Cardiac fibroblast (primary cell): ENCODE data around the gene PRLR.

ENCODE experiments used
- DNase-seq, 2 donors: peaks; one replicate each; pipeline versions ENCODE4 v3.0.0 to v3.0.0-alpha.2; 2010; ENCODE audit warnings: low read depth in 2 of 2
- H3K4me3 ChIP-seq, 2 donors: replicated peaks in 1 of 2; 1 replicate in 1 of 2; 2 replicates in 1 of 2; pipeline ENCODE4 v1.5.1; 2011; ENCODE audit warnings: low read depth in 2 of 2, low read length in 2 of 2, mild to moderate bottlenecking in 2 of 2, moderate library complexity in 1 of 2
- CTCF ChIP-seq: IDR thresholded peaks from one replicate; pipeline ENCODE4 v1.5.1; 2011; ENCODE audit warnings: low read depth, mild to moderate bottlenecking, low read length, inconsistent platforms

The PRLR gene

GRCh38 chr5:35001842-35002241 is 228.4 kb downstream of the PRLR start:
- TF ChIP-seq CTCF = no peak
- DNase-seq = no peak
- H3K4me3 ChIP-seq = no peak overlapping the region
